ENCODE data around the gene SEMA4B.
"Not testable (repeated sequence)": the region's sequence is repeated elsewhere in the genome, so short reads cannot be mapped to it uniquely, and the experiment has no call there.

SEMA4B gene

GRCh38 chr15:90181776-90182175, 19.4 kb upstream of the SEMA4B start:
- DNase-seq = no peak

GRCh38 chr15:90184119-90184785, 16.9 kb upstream of the SEMA4B start:
- peak; percentile 67 for DNase-seq

- DNase-seq = peak; percentile 70
Measured at GRCh38 chr15:90184786-90185704, 16.1 kb upstream of the SEMA4B start.

GRCh38 chr15:90187257-90187868, 13.8 kb upstream of the SEMA4B start:
- no peak for DNase-seq

- DNase-seq = not testable (repeated sequence)
Measured at GRCh38 chr15:90188065-90188464, 13.1 kb upstream of the SEMA4B start.

- no peak for DNase-seq
Measured at GRCh38 chr15:90188914-90189748, 12.0 kb upstream of the SEMA4B start.

GRCh38 chr15:90189781-90190467, 11.2 kb upstream of the SEMA4B start:
- DNase-seq = no peak

- DNase-seq = no peak
Measured at GRCh38 chr15:90190606-90191343, 10.4 kb upstream of the SEMA4B start.

GRCh38 chr15:90191344-90191687, 9.8 kb upstream of the SEMA4B start:
- no peak for DNase-seq

GRCh38 chr15:90191794-90192509, 9.2 kb upstream of the SEMA4B start:
- DNase-seq = peak; percentile 86

- DNase-seq = no peak
Measured at GRCh38 chr15:90192961-90193786, 8.0 kb upstream of the SEMA4B start.

GRCh38 chr15:90194655-90195054, 6.5 kb upstream of the SEMA4B start:
- DNase-seq = no peak

GRCh38 chr15:90200534-90201129, 498 bp upstream of the SEMA4B start:
- no peak for DNase-seq

GRCh38 chr15:90201944-90202375, 830 bp downstream of the SEMA4B start:
- DNase-seq = no peak

GRCh38 chr15:90202929-90203328, 1.8 kb downstream of the SEMA4B start:
- DNase-seq = no peak

GRCh38 chr15:90203473-90203872, 2.3 kb downstream of the SEMA4B start:
- DNase-seq = no peak

GRCh38 chr15:90203922-90204321, 2.8 kb downstream of the SEMA4B start:
- DNase-seq = no peak

GRCh38 chr15:90205050-90205848, 4.1 kb downstream of the SEMA4B start:
- no peak for DNase-seq

GRCh38 chr15:90205886-90206285, 4.8 kb downstream of the SEMA4B start:
- no peak for DNase-seq
